Tibial artery (tissue), 4 donors: Measurements from ENCODE around the gene TAF8.

Source experiments
- DNase-seq, 2 donors: peaks; one replicate each; pipeline ENCODE4 v3.0.0-alpha.2; 2019
- H3K27ac ChIP-seq, 2 donors: fragments of 200-600 bp; sonication (generic) in 1 of 2; 1 replicate in 1 of 2; 2 replicates in 1 of 2; pipeline ENCODE4 v1.5.1; 2018 to 2019; ENCODE audit warnings: mild to moderate bottlenecking in 1 of 2
- H3K27me3 ChIP-seq, 2 donors: fragments of 200-600 bp; sonication (generic) in 1 of 2; one replicate each; pipeline versions ENCODE4 v1.5.1 to v1.6.0; 2016 to 2019
- H3K36me3 ChIP-seq, 3 donors: fragments of 200-600 bp; sonication (generic) in 2 of 3; one replicate each; pipeline ENCODE4 v1.5.1; 2016 to 2019; ENCODE audit warnings: mild to moderate bottlenecking in 2 of 3
- H3K4me1 ChIP-seq, 4 donors: fragments of 200-600 bp; sonication (generic) in 2 of 4; 1 replicate in 3 of 4; 2 replicates in 1 of 4; pipeline ENCODE4 v1.5.1; 2016 to 2019
- H3K4me3 ChIP-seq, 2 donors: fragments of 200-600 bp; sonication (generic) in 1 of 2; 1 replicate in 1 of 2; 2 replicates in 1 of 2; pipeline ENCODE4 v1.5.1; 2018 to 2019; ENCODE audit warnings: mild to moderate bottlenecking in 2 of 2
- H3K9me3 ChIP-seq, 3 donors: fragments of 200-600 bp; sonication (generic) in 1 of 3; one replicate each; pipeline ENCODE4 v1.5.1; 2016 to 2019
- intact Hi-C: fragments of 100-400 bp; cut with DNase I; formaldehyde crosslinking; loops from one replicate; pipeline ENCODE4 v1.15.0; 2023; ENCODE audit warnings: low total_unique reads
- TF ChIP-seq, protein P1 (sequence below), 2 experiments: fragments of 200-600 bp in 1 of 2; fragments of 450-650 bp in 1 of 2; IDR thresholded peaks; one replicate each; pipeline ENCODE4 v1.5.1; 2017 to 2019; ENCODE audit warnings: antibody characterized with exemption in 2 of 2, mild to moderate bottlenecking in 1 of 2, moderate library complexity in 1 of 2

TAF8 gene

DNA sequence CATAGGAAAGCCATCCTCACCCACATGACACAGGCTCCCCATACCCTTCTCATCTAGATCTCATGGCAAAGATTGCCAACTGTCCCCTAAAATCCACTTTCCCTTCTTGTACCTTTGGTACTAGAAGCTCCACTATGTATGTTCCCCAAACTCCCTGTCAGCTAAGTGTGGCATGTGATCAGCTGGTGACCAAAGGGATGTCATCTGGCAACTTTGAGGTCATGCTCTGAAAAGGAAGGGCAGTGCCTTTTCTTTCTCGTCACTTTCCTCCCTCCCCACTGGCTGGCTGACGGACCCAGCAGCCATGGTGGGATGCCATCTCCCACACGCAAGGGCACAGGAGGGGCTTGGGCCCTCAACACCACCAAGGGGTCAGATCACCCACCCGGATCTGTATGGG lies 23.8 kb upstream of the TAF8 start:
- H3K36me3 ChIP-seq = peaks cover 0 to 71% (median 6%) of the 10 kb centered on the region in 3 donors
- H3K9me3 ChIP-seq = no peaks in the 10 kb centered on the region
- H3K27ac ChIP-seq = no peak overlapping the region
- TF ChIP-seq, protein P1, sequence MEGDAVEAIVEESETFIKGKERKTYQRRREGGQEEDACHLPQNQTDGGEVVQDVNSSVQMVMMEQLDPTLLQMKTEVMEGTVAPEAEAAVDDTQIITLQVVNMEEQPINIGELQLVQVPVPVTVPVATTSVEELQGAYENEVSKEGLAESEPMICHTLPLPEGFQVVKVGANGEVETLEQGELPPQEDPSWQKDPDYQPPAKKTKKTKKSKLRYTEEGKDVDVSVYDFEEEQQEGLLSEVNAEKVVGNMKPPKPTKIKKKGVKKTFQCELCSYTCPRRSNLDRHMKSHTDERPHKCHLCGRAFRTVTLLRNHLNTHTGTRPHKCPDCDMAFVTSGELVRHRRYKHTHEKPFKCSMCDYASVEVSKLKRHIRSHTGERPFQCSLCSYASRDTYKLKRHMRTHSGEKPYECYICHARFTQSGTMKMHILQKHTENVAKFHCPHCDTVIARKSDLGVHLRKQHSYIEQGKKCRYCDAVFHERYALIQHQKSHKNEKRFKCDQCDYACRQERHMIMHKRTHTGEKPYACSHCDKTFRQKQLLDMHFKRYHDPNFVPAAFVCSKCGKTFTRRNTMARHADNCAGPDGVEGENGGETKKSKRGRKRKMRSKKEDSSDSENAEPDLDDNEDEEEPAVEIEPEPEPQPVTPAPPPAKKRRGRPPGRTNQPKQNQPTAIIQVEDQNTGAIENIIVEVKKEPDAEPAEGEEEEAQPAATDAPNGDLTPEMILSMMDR (IDR thresholded peaks at IDR 0.05) = no peak
- intact Hi-C loops = no loop called here
- H3K4me1 ChIP-seq = peaks cover 0 to 19% (median 6%) of the 10 kb centered on the region in 4 donors
- no peak for DNase-seq
- H3K4me3 ChIP-seq = no peak overlapping the region
- H3K27me3 ChIP-seq = no peaks in the 10 kb centered on the region

DNA sequence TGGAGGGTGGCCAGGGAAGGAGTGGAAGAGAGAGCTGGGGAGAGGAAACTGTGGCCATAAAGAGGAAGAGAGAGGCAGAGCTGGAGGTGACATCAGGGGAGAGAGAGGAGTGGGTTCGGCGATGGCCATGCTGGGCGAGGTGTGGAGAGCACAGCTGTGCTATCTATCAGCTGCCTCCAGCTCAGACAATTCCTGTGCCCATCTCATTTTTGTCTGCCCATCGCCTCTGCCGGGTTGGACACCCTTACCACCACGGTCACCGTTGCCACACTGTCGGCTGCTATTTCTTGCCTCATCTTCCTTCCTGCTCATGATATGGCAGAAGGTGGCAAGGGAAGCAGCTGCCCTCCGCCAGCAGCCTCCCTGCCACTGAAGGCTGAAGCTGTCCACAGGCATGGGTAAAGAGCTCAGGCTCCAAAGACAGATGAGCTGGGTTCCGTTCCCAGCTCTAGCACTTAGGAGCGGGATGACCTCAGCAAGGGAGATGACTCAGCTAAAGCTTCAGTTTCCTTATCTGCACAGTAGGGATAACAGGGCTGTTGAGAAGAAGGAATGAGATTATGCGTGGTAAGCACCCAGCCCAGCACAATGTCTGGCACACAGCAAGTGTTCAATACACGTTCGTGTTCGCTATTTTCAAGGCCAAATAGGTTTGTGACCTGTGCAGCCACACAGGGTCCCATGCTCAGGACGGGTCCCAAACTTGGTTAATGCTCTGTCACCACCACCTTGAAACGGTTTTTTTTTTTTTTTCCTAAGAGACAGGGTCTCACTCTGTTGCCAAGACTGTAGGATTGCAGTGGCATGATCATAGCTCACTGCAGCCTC lies 21.9 kb upstream of the TAF8 start:
- Histone ChIP-seq H3K9me3 (no peaks in the 10 kb centered on the region), H3K27me3 (no peaks in the 10 kb centered on the region), H3K27ac (no peak overlapping the region), H3K4me1 (peaks cover 0 to 8% (median 0%) of the 10 kb centered on the region in 4 donors), H3K36me3 (peaks cover 0 to 74% (median 6%) of the 10 kb centered on the region in 3 donors), H3K4me3 (no peak overlapping the region)
- intact Hi-C loops = no loop called here
- peak in 1 of 2 donors; percentile 27 for DNase-seq
- TF ChIP-seq, protein P1 (IDR thresholded peaks at IDR 0.05) = no peak

DNA sequence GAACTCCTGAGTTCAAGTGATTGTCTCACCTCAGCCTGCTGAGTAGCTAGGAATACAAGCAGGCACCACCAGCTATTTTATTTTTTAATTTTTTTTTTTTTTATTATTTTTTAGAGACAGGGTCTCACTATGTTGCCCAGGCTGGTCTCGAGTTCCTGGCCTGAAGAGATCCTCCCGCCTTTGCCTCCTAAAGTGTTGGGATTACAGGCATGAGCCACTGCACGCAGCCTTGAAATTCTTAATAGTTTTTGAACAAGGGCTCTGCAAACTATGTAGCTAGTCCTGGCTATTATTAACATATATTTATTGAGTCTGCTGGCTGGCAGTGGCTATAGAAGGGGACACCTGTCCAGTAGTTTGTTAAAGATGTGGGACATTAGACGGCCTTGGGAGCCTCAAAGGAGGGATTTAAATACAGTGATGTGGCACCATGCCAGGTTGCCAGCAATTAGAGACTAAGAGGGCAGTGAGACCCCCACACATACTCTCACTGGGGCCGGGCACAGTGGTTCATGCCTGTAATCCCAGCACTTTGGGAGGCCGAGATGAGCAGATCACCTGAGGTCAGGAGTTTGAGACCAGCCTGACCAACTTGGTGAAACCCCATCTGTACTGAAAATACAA lies 21.1 kb upstream of the TAF8 start:
- H3K36me3 ChIP-seq = peaks cover 0 to 73% (median 6%) of the 10 kb centered on the region in 3 donors
- no peak overlapping the region for H3K27ac ChIP-seq
- H3K4me1 ChIP-seq = peaks cover 0 to 8% (median 0%) of the 10 kb centered on the region in 4 donors
- no peaks in the 10 kb centered on the region for H3K27me3 ChIP-seq
- H3K9me3 ChIP-seq = no peaks in the 10 kb centered on the region
- peak in 1 of 2 donors; percentile 24 for DNase-seq
- TF ChIP-seq, protein P1 (IDR thresholded peaks at IDR 0.05) = no peak
- intact Hi-C loops = no loop called here
- no peak overlapping the region for H3K4me3 ChIP-seq

DNA sequence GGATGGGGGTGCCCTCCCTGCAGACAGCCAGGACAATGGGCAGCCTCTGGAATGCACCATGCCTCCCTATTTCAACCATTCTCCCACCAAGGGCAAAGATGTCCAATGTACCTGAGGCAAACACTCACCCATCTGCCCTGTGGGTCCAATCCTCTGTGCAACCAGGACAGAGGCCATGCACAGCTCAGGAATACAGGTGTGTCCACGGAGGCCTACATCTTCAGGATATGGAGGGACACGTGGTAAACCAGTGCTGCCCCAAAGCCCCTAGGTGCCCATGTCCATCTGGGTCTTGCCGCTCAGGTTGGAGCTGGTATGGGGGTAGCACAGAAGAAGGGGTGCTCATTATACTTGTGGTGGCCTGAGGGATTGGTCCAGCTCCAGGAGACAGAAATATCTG lies 20.4 kb upstream of the TAF8 start:
- intact Hi-C loops = no loop called here
- H3K4me1 ChIP-seq = peaks cover 0 to 8% (median 0%) of the 10 kb centered on the region in 4 donors
- no peaks in the 10 kb centered on the region for H3K27me3 ChIP-seq
- H3K36me3 ChIP-seq = peaks cover 0 to 66% (median 6%) of the 10 kb centered on the region in 3 donors
- H3K4me3 ChIP-seq = no peak overlapping the region
- TF ChIP-seq, protein P1 (IDR thresholded peaks at IDR 0.05) = no peak
- peak in 1 of 2 donors; percentile 40 for DNase-seq
- H3K9me3 ChIP-seq = no peaks in the 10 kb centered on the region
- H3K27ac ChIP-seq = no peak overlapping the region

DNA sequence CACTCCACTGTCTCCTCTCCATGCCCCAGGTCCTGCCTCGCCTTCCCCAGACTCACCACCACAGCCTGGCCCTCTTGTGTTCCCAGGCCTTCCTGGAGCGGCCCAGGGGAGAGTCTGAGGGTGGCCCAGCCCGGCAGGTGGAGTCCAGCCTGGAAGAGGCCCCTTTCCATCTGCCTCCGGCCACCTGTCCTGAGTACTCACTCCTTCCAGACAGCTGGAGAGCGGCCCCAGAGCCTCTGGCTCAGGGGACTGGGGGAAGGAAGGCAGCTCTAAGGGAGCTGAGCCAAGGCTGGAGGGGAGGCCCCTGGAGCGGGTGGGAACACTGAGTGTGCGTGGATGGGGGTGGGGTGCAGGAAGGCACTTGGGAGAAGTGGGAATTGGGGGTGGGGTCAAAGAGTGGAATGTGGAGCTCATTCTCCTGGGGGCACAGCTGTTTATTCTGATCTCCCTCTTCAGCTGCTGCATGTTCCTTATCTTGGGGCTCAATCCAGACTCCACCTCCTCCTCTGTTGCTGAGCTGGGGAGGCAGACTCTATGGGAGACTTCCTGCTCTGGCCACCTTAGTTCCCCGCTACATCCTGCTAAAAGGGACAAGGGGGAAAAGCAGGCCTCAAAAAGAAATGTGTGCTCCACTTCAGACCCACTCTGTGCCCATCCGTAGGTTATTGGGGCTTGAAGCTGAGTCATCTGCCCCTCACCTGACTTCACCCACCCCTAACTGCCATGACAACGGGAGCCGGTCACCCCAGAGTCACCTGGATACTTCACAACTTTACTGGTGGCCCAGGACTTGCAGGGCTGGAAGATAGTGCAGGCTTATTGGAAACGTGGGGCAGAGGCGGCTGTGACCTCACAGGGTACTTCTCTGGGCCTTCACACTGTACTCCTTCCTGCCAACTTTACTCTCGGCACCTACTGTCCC lies 19.5 kb upstream of the TAF8 start:
- peak in 1 of 2 donors; percentile 62 for DNase-seq
- H3K27ac ChIP-seq = no peak overlapping the region
- TF ChIP-seq, protein P1 (IDR thresholded peaks at IDR 0.05) = no peak
- H3K9me3 ChIP-seq = no peaks in the 10 kb centered on the region
- H3K4me3 ChIP-seq = no peak overlapping the region
- no peaks in the 10 kb centered on the region for H3K27me3 ChIP-seq
- H3K4me1 ChIP-seq = peaks cover 0 to 8% (median 0%) of the 10 kb centered on the region in 4 donors
- intact Hi-C loops = no loop called here
- peaks cover 0 to 57% (median 6%) of the 10 kb centered on the region in 3 donors for H3K36me3 ChIP-seq
